GM12892 (cell line): ENCODE data around the gene ANO7.

Experiments used
- POLR2A ChIP-seq: IDR thresholded peaks from 2 replicates; pipeline ENCODE4 v1.6.1; 2011; ENCODE audit warnings: low read depth, low read length, control low read depth
- TAF1 ChIP-seq: IDR thresholded peaks from 2 replicates; pipeline ENCODE4 v1.6.1; 2011; ENCODE audit warnings: low read depth, mild to moderate bottlenecking, control low read depth, low read length, borderline replicate concordance

DNA sequence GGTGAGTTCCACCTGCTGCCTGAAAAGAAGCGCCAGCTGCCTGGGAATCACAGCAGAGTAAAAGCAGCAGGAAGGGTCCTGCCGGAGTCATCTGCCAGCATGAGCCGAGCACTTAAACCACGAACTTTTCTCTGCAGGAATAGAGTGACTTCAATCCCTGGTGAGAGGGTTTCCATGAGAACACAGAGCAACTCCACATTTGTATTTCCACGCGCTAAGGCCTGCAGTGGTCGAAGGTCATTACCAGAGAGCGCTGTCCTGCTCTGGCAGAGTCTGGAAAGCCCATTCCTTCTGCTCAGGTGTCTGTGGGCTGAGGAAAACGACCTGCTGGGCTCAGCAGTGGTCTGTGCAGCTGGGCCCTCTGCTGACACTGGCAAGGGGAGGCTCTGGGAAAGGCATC lies 45.9 kb upstream of the ANO7 start:
- no peak for TF ChIP-seq POLR2A
- TF ChIP-seq TAF1 = no peak
